GM21825 (cell line): Measurements from ENCODE around the gene CDKN2D.
A peak's percentile ranks its signal among the peaks of the same experiment; 100 is the strongest.

Experiments
- ATAC-seq: cut with Tn5 transposase; IDR thresholded peaks from one replicate; pipeline ENCODE4 v1.9.1; 2021; ENCODE audit warnings: mild to moderate bottlenecking, moderate library complexity; ENCODE audit not compliant: unreplicated experiment

Gene CDKN2D

DNA sequence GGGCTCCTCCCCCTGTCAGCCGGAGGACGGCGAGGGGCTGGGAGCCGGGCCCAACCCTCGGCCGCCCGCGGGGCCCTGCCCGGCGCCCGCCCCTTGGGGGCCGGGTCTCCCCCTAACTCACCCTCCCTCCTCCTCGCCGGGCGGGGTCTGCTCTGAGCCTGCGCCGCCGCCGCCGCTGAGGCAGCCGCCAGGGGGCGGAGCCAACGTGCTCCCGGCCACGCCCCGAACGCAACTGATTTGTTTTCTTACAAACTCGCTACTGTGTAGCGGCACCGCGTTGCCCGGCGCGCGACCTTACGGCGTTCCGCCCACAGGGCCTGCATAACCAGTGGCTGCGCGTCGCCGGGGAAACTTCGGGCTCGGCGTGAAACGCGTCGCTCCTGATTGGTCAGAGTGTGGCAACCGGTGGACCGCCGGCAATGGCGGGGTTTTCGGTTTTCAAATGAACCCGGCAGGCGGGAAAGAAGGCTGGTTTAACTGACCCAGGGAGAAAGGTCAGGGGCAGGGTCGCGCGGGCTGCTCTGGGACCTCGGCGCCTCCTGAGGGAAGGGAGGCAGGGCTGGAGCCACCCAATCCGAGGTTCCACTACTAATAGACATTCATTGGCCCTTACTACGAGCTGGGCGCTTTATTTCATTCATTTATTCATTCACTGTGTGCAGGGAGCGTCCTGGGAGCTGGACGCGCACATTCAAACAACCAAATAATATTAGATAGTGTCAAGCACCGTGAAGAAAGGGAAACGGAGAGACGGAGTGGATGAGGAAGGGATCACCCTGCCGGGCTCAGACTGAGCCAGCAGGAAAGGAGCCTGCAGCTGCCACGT is at the start of gene CDKN2D:
Gene CDKN2D, minus strand, starts transcription at position 154 of the 826 bp plus-strand sequence. CDS start 326 bp downstream, outside the sequence.
- ATAC-seq: peak; percentile 54

DNA sequence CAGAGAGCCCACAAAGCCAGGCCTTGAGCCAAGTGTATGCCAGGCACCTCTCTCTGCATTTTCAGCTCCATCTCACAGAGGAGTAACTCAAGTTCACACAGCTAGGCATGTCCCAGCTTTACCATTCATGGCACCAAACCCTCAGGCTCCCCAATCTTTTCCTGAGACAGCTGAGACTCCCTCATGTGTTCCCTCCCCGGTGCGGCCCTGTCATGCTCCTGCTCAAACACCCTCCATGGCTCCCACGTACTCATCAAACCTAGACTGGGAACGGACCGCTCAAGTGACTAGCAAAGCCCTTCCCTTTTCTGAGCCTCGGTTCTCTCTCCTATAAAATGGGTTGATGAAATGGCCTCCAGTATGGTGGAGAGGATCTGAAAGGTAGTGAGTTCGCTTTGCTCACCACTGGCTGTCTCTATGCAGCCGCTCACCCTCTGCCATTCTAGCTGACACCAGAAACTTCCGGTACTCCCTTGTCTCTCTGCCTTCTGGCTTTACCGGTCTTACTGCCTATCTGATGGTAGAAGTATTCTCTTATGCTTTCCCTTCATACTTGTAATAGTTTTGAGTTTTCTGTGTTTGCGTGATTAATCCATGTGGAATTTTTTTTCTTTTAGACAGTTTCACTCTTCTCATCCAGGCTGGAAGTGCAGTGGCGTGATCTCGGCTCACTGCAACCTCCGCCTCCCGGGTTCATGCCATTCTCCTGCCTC is 48.8 kb upstream of the CDKN2D start:
- ATAC-seq: no peak

DNA sequence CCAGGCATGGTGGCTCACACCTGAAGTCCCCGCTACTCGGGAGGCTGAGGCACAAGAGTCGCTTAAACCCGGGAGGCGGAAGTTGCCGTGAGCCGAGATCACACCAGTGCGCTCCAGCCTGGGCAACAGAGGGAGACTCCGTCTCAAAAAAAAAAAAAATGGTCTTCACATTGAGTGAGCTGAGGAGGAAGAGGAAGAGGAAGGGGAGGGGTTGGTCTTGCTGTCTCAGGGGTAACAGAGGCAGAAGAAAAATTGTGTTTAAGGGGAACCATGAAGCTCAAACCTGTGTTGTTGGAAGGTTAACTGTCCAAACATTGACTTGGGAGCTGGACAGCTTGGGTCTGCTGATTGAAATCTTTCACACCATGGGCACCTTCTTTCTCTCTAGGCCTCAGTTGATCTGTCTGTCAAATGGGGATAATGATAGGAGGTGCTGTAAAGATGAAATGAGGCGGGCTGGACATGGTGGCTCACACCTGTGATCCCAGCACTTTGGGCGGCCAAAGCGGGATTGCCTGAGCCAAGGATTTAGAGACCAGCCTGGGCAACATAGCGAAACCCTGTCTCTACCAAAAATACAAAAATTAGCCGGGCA is 46.7 kb upstream of the CDKN2D start:
- ATAC-seq: no peak

DNA sequence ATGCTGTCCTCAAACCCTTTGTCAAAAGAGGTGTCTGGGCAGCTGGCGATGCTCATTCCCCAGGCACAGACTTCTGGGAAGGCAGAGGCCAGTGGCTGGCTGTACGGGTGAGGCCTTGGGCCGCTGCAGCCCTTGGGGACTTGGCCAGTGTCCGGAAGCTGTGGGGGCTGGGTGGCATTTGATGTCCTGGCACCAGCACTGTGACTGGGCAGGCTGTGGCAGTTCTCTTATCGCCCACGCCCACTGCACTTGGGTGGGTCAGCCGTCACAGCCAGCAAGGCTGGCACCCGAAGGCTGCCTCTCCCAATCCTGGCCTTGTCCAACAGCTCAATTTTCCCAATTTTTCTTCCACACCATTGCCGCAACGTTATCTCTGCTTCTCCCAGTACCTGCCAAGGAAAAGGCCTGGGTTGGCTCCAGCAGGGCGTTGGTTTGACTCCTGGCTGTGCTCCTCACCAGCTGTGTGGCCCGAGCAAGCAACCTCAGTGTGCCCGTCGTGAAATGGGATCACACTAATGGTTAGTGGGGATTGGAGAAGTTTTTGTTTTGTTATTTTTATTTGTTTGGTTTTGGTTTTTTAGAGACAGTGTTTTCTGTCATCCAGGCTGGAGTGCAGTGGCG is 43.8 kb upstream of the CDKN2D start:
- ATAC-seq: no peak

DNA sequence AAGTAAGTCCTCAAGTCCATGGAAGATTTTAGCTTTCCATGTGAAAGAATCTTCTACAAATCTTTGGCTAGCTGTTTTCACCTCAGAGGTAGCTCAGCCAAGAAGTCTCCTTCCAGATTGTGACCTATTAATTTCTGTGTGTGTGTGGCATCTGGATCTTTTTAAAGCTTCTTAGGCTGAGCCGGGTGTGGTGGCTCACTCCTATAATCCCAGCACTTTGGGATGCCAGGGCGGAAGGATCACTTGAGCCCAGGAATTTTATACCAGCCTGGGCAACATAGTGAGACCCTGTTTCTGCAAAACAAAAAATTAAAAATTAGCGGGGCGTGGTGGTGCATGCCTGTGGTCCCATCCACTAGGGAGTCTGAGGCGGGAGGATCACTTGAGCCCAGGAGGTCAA is 43.1 kb upstream of the CDKN2D start:
- ATAC-seq: no peak

DNA sequence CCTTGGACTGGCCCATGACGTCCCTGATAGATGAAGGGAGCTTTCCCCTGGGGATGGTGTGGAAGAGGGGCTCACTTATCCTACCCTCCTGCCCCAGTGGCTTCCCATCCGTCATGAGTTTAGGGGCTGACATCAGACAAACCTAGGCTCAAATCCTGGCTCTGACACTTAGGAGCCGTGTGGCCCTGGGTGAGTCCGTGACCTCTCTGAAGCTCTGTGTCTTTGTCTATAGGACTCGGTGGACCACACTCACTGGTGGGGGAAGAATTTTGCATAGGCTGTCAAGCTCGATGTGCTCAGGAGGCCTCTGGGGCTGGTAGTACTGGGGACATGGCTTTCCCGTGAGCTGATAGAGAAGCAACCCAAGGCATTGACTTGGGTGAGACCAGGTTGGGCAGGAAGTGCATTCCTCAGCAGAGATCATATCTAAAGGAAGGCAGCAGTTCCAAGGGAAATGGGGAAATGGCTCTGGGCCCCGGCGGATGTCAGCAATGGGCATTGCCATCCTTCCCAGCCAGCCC is 35.7 kb upstream of the CDKN2D start:
- peak; percentile 14 for ATAC-seq

DNA sequence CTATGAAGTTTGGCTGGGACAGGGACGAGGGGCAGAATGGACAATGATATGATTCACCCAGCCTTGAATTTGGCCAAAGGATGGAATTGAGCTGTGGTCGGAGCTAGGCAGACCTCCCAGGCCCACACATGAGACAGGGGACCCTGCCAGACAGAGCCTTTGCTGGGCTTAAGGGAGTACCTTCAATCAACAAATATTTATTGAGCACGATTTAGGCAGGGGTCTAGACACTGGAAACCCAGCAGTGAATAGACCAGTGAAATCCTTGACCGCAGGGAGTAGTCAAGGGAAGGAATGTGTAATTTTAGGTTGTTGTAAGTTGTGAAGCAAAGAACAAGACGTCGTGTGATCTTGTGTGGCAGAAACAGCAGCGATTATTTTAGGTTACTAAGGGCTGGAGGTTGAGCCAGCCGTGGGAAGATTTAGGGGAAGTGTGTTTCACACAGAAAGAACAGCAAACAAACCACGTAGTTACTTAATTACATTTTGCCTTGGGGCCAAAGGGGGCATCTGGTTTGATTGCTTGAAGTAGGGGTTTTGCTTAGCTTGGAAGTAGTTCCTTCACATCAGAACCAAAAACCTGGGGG is 35.2 kb upstream of the CDKN2D start:
- ATAC-seq: peak; percentile 19

DNA sequence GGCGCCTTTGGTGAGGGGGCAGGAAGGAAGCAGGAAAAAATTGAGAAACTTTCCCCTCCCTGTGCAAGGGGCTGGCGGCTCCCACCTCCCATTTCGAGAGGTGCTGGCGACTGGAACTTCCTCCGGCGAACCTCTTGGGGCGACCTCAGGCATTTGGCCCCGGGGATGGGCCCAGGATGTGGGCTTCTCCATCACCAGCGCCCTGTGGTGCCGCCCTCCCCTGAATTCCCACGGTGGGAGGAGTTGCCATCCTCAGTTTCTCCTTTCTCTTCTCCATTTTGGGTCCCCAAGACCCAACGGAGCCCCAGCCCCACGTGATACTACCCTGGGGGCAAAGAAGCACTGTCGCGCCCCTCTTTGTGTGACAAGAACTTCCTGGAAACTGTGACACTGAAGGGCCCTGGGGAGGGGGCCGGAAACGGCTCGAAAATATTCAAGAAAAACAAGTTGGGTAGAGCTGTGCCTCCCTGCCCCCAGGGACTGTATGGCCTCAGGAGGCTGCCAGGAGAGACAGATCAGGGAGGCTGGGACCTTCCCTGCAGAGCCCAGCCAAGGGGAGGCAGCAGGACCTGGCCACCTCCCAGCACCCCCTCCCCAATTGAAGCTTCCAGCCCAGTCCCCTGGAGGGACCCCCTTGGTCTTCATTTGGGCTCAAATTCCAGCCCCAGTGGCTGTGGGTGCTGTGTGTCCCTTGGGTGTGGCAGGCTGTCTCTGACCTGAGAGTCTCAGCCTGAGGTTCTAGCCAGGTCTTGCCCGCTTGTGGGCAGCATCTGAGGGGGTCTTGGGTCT is 34.5 kb upstream of the CDKN2D start:
- ATAC-seq: peak; percentile 47

DNA sequence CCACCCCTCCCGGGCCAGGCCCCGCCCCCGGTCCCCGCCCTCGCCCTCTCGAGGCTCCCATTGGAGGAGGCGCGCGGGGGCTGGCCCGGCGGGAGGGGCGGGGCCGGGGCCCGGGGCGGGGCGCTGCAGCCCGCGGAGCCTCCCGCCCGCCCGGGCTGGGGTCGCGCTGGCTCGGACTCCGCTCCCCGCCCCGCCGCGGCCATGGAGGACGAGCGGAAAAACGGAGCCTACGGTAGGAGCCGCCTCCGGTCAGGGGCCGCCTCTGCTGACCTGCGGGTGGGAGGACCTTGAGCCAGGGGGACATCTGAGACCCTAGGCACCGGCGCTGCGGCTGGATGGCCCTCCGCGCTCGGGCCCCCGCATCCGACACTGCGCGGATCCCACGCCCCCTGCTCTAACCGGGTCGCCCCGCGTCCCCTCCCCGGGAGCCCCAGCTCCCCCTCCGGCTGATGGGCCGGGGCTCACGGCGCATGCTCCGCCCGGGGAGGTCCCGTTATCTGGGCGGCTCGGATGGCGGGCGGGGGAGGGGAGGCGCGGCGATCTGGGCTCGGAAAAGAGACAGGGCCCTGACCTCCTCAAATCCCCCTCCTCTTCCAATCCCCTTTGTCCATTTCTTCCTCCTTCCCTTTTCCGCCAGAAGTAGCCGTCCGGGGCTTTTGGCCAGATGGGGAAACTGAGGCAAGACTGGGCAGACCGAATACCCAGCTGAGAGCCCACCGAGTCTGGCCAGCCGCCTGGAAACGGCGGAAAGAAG is 33.7 kb upstream of the CDKN2D start:
- ATAC-seq: peak; percentile 54

DNA sequence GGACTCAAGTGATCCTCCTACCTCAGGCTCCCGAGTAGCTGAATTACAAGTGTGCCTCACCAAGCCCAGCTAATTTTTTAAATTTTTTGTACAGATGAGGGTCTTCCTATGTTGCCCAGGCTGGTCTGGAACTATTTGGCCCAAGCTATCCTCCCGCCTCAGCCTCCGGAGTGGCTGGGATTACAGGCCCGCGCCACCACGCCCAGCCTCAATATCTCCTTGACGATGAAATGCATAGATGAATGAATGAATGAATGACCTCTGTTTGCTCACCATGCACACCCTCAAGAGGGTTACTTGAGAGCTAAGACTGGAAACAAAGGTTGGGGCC is 33.2 kb upstream of the CDKN2D start:
- ATAC-seq: no peak

DNA sequence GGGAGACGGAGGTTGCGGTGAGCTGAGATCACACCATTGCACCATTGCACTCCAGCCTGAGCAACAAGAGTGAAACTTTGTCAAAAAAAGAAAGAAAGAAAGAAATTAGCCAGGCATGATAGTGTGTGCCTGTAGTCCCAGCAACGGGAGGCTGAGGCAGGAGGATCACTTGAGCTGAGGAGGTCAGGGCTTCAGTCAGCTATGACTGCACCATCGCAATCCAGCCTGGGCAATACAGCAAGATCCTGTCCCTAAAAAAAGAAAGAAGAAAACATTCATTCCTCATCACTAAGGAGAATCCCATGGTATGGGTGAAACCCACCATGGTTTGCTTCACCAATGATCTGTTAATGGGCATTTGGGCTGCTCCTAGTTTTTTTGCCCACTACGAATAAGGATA is 31.4 kb upstream of the CDKN2D start:
- no peak for ATAC-seq

DNA sequence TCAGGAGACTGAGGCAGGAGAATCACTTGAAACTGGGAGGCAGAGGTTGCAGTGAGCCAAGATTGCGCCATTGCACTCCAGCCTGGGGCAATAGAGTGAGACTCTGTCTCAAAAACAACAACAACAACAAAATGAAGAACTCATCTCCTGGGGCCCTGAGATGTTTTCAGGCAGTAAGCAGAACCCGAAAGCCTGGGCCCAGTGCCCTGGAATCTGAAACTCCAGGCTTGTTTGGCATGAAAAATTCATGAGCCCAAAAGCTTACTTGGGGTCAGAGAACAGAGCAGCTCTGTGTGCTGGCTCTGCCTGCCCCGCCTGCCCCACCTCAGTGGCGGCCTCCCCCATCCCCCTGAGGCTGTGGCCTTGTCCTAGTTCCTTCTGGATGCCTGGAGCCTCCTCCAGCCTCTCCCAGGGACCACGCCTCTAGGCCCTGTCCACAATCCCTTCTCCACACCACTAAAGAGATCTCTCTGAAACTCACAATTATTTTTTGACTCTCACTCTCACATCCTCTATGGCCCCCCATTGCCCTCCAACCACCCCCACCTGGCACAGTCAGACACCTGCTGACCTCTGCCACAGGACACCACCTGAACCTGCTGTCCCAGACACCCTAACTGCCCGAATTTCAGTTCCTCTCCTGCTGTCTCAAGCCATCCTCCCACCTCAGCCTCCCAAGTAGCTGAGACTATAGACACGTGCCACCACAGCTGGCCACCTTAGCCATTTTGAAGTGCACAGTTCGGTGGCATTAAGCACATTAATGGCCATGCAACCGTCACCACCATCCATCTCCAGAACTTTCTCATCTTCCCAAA is 25.2 kb upstream of the CDKN2D start:
- ATAC-seq: peak; percentile 54

DNA sequence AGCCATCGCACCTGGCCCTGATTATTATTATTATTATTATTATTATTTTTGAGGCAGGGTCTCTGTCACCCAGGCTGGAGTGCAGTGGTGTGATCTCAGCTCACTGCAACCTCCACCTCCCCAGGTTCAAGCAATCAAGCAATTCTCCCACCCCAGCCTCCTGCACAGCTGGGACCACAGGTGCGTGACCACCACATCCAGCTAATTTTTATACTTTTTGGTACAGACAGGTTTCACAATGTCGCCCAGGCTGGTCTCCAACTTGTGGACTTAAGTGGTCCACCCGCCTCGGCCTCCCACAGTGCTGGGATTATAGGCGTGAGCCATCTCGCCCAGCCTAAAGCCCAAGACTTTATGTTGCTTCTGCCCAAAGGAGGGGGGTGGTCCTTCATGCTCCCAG is 24.4 kb upstream of the CDKN2D start:
- no peak for ATAC-seq

DNA sequence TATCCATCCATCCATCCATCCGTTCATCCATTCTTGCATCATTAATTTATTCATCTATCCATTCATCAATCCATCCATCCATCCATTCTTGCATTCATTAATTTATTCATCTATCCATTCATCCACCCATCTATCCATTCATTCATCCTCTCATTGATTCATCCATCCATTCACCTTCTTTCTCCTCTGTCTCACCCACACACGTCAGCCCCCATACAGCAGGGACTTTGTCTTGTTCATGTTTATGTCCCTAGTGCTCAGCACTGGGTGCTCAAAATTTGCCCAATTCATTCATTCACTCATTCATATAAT is 19.0 kb upstream of the CDKN2D start:
- no peak for ATAC-seq

DNA sequence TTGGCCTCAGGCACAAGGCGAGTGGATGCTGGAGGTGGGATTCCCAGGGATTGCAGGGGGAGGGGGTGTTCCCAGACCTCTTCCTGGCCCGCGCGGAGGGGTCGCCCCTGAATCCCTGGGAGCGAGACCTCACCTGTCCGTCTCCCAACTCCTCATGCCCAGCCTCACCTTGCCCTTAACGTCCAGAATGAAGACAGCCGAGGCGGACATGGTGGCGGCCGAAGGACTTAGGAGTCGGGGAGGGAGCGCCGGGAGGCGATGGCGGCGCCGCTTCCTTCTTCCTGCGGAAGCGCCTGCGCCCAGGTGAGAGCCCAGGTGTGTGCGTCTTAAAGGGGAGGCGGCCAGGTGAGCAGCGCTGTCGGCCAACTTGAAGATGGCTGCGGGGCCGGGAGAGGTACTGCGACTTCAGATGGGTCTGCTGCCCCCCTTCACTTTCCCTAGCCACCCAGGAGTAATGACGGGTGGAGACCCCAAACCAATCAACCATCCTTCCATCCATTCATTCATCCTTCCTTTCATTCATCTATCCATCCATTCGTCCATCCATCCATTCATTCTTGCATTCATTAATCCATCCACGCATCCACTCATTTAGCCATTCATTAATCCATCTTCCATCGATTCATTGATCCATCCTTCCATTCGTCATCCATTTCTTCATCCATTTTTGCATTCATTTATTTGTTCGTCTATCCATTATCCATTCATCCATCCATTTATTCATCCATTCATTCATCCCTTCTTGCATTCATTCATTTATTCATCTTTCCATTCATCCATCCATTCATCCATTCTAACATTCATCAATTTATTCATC is 18.5 kb upstream of the CDKN2D start, which contains the start of gene AP1M2:
Gene AP1M2, minus strand, starts transcription at position 291 of the 817 bp plus-strand sequence. Its CDS starts 81 bp downstream, at position 210.
- ATAC-seq: no peak

DNA sequence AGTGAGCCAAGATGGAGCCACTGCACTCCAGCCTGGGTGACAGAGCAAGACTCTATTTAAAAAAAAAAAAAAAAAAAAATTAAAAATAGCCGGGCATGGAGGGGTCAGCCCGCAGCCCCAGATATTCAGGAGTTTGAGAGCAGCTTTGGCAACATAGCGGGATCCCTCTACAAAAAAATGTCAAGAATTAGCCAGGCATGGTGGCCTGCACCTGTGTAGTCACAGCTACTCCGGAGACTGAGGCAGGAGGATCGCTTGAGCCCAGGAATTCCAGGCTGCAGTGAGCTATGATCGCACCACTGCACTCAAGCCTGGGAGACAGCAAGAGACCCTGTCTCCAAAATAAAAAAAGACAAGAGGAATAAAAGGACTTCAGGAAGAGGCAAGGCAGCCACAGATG is 17.6 kb upstream of the CDKN2D start:
- ATAC-seq: no peak

DNA sequence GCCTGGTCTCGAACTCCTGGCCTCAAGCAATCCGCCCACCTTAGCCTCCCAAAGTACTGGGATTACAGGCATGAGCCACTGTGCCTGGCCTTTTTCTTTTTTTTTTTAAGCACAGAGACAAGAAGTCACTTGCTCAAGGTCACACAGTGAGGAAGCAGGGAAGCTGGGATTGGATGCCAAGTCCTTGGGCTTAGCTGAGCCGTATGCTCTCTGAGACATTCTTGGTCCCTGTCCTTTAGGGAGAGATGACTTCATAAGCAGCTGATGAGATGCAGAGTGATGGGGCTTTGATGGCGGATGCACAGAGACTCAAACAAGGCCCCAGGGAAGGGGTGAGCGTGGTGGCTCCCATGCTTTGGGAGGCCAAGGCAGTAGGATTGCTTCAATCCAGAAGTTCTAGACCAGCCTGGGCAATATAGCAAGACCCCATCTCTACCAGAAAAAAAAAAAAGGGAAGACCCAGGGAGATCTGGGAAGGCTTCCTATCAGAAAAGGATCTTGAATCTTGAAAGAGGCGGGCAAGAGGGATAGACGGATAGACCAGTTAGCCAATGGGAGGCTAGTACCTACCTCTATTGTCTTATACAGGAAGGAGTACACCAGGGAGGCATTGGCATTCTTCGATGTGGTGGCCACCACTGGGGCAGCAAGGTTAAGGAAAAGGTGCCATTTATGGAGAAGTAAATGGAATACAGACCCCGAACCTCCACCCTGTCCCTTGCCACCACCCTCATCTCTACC is 14.4 kb upstream of the CDKN2D start:
- no peak for ATAC-seq
